ENCODE results near the gene TNS3. TPM values are rescaled to one million over a fixed set of nuclear protein-coding genes. Genes with fewer than 3 reads are reported as not detected.
A peak's percentile ranks its signal among the peaks of the same experiment; 100 is the strongest.

Gene TNS3
- polyA plus RNA-seq, 1 of the 3 experiments (the other 2 are of a cell fraction), result 72.3 TPM

DNA sequence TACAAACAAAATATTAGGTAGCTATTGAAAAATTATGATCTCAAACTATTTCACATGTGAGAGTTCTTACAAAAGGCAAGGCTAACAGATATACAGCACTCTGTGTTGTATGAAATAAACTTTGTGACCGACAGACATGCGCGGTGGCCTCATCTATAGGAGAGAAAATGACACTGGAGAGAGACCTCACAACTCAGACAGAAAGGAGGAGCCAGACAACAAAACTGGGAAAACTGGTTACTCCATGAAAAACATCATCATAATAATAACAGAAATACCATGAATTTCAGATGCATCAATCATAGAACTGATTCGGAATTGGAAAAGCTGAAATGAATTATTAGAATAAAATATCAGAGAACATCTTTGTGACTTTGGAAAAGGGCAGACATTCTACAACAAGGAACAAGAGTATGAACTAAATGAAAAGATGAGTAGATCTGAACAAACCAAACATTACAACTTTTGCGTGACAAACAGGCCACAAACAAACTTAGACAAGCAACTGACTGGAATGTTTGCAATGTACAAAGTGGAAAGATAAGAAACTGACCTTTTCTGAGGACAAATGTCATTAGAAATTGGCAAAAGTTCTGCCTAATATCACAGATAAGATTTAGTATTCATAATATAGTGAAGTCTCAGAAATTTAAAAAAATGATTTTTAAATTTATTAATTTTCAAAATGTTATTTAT, 69.3 kb downstream of the TNS3 start:
- Histone ChIP-seq H3K36me3 (replicated peaks in 1 of 2; ENCODE audit: control insufficient read depth in 1 of 2, insufficient read depth in 2 of 2, low read length in 1 of 2) (peaks cover 2 to 36% of the 10 kb centered on the region in 2 experiments), H3K27me3 (ENCODE audit: insufficient read depth) (no peaks in the 10 kb centered on the region), H4K20me1 (ENCODE audit: insufficient read depth) (peaks cover 18% of the 10 kb centered on the region; the same call in 1 of the 2 replicates), H3K79me2 (ENCODE audit: insufficient read depth) (peaks cover 34% of the 10 kb centered on the region), H3K4me1 (ENCODE audit: control insufficient read depth in 1 of 2, insufficient read depth in 2 of 2, low read depth in 1 of 2, low read length in 1 of 2) (peaks cover 11 to 22% of the 10 kb centered on the region in 2 experiments; a peak in 2 of 4 replicates), H3K9ac (no peak overlapping the region), H3K4me3 (ENCODE audit: low read depth in 2 of 2, low read length in 1 of 2) (no peak overlapping the region), H3K9me2 (no peaks in the 10 kb centered on the region), H3K4me2 (no peak overlapping the region), H3K9me3 (no peaks in the 10 kb centered on the region), H3F3A (replicated peaks; ENCODE audit: insufficient read depth) (peaks cover 16% of the 10 kb centered on the region), H3K27ac (ENCODE audit: low read depth in 2 of 2, low read length in 1 of 2) (peak overlapping the region; percentile 11 to 44; a peak in 2 of 4 replicates), H2AFZ (ENCODE audit: low read depth) (no peak overlapping the region)
- WGBS (ENCODE audit: low lambda C conversion rate), result 82% methylated on average over 5 of the region's 5 CpGs
- CTCF ChIA-PET, result interaction anchor here (1.0 to 1.7 kb wide), 3 partner anchors 14 to 307 kb away, joined by 3 to 9 read pairs (median 4); no protein-coding TSS in a partner anchor
- POLR2A ChIA-PET, result no interaction called here
- TF ChIP-seq TAF1 (IDR thresholded peaks at IDR 0.05; ENCODE audit: borderline replicate concordance, low read depth, low read length) (no peak), EZH2phosphoT487 (IDR thresholded peaks at IDR 0.05; ENCODE audit: borderline replicate concordance, low read depth) (no peak), YY1 (IDR thresholded peaks at IDR 0.05; ENCODE audit: low read depth) (no peak), FOSL2 (IDR thresholded peaks at IDR 0.05; ENCODE audit: borderline replicate concordance, low read depth) (no peak), TEAD4 (IDR thresholded peaks at IDR 0.05; ENCODE audit: borderline replicate concordance, insufficient read depth) (no peak), FOXJ3 (CRISPR knock-in tag; IDR thresholded peaks at IDR 0.05) (no peak), JUND (IDR thresholded peaks at IDR 0.05) (no peak), EP300 (IDR thresholded peaks at IDR 0.05; ENCODE audit: borderline replicate concordance in 1 of 2, low read depth in 1 of 2, low read length in 1 of 2) (no peak), TCF12 (IDR thresholded peaks at IDR 0.05) (no peak)
- TF ChIP-seq, protein P1, sequence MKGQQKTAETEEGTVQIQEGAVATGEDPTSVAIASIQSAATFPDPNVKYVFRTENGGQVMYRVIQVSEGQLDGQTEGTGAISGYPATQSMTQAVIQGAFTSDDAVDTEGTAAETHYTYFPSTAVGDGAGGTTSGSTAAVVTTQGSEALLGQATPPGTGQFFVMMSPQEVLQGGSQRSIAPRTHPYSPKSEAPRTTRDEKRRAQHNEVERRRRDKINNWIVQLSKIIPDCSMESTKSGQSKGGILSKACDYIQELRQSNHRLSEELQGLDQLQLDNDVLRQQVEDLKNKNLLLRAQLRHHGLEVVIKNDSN (IDR thresholded peaks at IDR 0.05; ENCODE audit: borderline replicate concordance, low read depth), result no peak
- TF ChIP-seq, protein P2, sequence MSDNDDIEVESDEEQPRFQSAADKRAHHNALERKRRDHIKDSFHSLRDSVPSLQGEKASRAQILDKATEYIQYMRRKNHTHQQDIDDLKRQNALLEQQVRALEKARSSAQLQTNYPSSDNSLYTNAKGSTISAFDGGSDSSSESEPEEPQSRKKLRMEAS (IDR thresholded peaks at IDR 0.05; ENCODE audit: low read depth), result no peak
- no peak for DNase-seq

DNA sequence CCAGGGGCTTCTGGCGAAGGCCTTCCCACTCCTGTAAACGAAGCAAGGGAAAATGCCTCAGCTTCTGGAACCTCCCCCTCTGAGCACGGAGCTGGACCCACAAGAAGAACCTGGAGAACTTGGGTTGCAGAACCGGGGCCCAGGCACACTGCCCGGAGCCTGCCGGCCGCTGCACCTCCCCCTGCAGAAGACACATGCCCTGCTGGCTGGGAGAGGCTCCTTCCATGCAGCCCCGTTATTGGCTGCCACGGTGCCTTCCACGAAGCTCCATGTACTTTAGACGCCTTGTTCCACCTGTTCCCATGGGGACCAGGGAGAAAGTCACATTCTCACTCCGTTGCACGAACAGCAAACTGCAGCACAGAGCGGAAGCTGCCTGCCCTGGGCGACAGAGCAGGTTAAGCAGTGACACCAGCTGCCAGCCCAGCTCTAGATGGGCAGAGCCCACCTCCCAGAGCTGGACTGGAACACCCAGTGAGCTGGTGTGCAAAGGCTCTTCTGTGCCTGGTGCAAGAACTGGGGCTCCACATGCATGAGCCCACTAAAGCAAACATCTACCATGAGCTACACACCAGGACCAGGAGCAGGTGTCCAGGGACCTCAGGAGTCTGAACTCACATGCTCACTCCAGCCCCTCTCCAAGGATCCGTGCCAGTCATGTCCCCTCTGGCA, 70.1 kb downstream of the TNS3 start:
- ChIA-PET POLR2A (no interaction called here), CTCF (interaction anchor here (0.6 to 1.7 kb wide), 9 partner anchors 9 to 307 kb away, joined by 3 to 9 read pairs (median 3); no protein-coding TSS in a partner anchor)
- Histone ChIP-seq H4K20me1 (ENCODE audit: insufficient read depth) (peaks cover 18% of the 10 kb centered on the region; the same call in 1 of the 2 replicates), H2AFZ (ENCODE audit: low read depth) (no peak overlapping the region), H3K27ac (ENCODE audit: low read depth in 2 of 2, low read length in 1 of 2) (peak overlapping the region in 1 of 2 experiments; percentile 7; a peak in 1 of 4 replicates), H3K4me2 (no peak overlapping the region), H3K4me3 (ENCODE audit: low read depth in 2 of 2, low read length in 1 of 2) (no peak overlapping the region), H3K4me1 (ENCODE audit: control insufficient read depth in 1 of 2, insufficient read depth in 2 of 2, low read depth in 1 of 2, low read length in 1 of 2) (peaks cover 11 to 27% of the 10 kb centered on the region in 2 experiments; a peak in 3 of 4 replicates), H3K9me3 (no peaks in the 10 kb centered on the region), H3K27me3 (ENCODE audit: insufficient read depth) (no peaks in the 10 kb centered on the region), H3K9me2 (no peaks in the 10 kb centered on the region), H3K36me3 (replicated peaks in 1 of 2; ENCODE audit: control insufficient read depth in 1 of 2, insufficient read depth in 2 of 2, low read length in 1 of 2) (peaks cover 2 to 43% of the 10 kb centered on the region in 2 experiments), H3F3A (replicated peaks; ENCODE audit: insufficient read depth) (peaks cover 16% of the 10 kb centered on the region), H3K79me2 (ENCODE audit: insufficient read depth) (peaks cover 31% of the 10 kb centered on the region; the same call in 1 of the 2 replicates), H3K9ac (no peak overlapping the region)
- WGBS (ENCODE audit: low lambda C conversion rate), result 90% methylated on average over 16 of the region's 16 CpGs
- TF ChIP-seq, protein P3, sequence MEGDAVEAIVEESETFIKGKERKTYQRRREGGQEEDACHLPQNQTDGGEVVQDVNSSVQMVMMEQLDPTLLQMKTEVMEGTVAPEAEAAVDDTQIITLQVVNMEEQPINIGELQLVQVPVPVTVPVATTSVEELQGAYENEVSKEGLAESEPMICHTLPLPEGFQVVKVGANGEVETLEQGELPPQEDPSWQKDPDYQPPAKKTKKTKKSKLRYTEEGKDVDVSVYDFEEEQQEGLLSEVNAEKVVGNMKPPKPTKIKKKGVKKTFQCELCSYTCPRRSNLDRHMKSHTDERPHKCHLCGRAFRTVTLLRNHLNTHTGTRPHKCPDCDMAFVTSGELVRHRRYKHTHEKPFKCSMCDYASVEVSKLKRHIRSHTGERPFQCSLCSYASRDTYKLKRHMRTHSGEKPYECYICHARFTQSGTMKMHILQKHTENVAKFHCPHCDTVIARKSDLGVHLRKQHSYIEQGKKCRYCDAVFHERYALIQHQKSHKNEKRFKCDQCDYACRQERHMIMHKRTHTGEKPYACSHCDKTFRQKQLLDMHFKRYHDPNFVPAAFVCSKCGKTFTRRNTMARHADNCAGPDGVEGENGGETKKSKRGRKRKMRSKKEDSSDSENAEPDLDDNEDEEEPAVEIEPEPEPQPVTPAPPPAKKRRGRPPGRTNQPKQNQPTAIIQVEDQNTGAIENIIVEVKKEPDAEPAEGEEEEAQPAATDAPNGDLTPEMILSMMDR (IDR thresholded peaks at IDR 0.05), result no peak
- TF ChIP-seq SMC3 (IDR thresholded peaks at IDR 0.05; ENCODE audit: low read depth, low read length) (no peak), FOXJ3 (CRISPR knock-in tag; IDR thresholded peaks at IDR 0.05) (no peak)
- TF ChIP-seq, protein P4, sequence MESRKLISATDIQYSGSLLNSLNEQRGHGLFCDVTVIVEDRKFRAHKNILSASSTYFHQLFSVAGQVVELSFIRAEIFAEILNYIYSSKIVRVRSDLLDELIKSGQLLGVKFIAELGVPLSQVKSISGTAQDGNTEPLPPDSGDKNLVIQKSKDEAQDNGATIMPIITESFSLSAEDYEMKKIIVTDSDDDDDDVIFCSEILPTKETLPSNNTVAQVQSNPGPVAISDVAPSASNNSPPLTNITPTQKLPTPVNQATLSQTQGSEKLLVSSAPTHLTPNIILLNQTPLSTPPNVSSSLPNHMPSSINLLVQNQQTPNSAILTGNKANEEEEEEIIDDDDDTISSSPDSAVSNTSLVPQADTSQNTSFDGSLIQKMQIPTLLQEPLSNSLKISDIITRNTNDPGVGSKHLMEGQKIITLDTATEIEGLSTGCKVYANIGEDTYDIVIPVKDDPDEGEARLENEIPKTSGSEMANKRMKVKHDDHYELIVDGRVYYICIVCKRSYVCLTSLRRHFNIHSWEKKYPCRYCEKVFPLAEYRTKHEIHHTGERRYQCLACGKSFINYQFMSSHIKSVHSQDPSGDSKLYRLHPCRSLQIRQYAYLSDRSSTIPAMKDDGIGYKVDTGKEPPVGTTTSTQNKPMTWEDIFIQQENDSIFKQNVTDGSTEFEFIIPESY (IDR thresholded peaks at IDR 0.05; ENCODE audit: borderline replicate concordance, low read depth), result no peak
- TF ChIP-seq, protein P5, sequence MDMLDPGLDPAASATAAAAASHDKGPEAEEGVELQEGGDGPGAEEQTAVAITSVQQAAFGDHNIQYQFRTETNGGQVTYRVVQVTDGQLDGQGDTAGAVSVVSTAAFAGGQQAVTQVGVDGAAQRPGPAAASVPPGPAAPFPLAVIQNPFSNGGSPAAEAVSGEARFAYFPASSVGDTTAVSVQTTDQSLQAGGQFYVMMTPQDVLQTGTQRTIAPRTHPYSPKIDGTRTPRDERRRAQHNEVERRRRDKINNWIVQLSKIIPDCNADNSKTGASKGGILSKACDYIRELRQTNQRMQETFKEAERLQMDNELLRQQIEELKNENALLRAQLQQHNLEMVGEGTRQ (IDR thresholded peaks at IDR 0.05; ENCODE audit: borderline replicate concordance, low read depth, low read length), result no peak
- TF ChIP-seq, protein P1 (IDR thresholded peaks at IDR 0.05; ENCODE audit: borderline replicate concordance, low read depth), result no peak
- DNase-seq, result no peak

Measured in SK-N-SH (cell line).